Osteoblast (primary cell): Measurements from ENCODE around the gene MCF2L. TPM values are rescaled to one million over a fixed set of nuclear protein-coding genes. Genes with fewer than 3 reads are reported as not detected.

Experiments
- DNase-seq: peaks from one replicate; pipeline ENCODE4 v3.0.0; 2011; ENCODE audit warnings: low spot score, mixed read lengths; ENCODE audit not compliant: insufficient read length; ENCODE audit errors: missing footprints
- H2AFZ ChIP-seq: 2 replicates; pipeline ENCODE4 v1.6.0; 2011; ENCODE audit warnings: mild to moderate bottlenecking, low read length
- H3K27ac ChIP-seq: 2 replicates; pipeline ENCODE4 v1.5.1; 2011; ENCODE audit warnings: mild to moderate bottlenecking, low read depth, low read length, moderate library complexity
- H3K27me3 ChIP-seq: 2 replicates; pipeline ENCODE4 v1.6.0; 2012; ENCODE audit warnings: mild to moderate bottlenecking, control low read depth, inconsistent platforms, low read length, moderate library complexity; ENCODE audit not compliant: insufficient read depth
- H3K36me3 ChIP-seq: 2 replicates; pipeline ENCODE4 v1.5.1; 2011; ENCODE audit warnings: mild to moderate bottlenecking, low read length, control low read depth, moderate library complexity; ENCODE audit not compliant: insufficient read depth
- H3K4me1 ChIP-seq: 2 replicates; pipeline ENCODE4 v1.5.1; 2011; ENCODE audit warnings: mild to moderate bottlenecking, low read length, control low read depth, moderate library complexity; ENCODE audit not compliant: insufficient read depth
- H3K4me2 ChIP-seq: 2 replicates; pipeline ENCODE4 v1.6.0; 2011; ENCODE audit warnings: mild to moderate bottlenecking, low read length; ENCODE audit not compliant: insufficient read depth
- H3K4me3 ChIP-seq: fragments of 200-600 bp; sonication (generic); 3 replicates; pipeline ENCODE4 v1.5.1; 2012; ENCODE audit warnings: mild to moderate bottlenecking, low read length, inconsistent platforms; ENCODE audit not compliant: insufficient read depth
- H3K79me2 ChIP-seq: 2 replicates; pipeline ENCODE4 v1.6.0; 2012; ENCODE audit warnings: mild to moderate bottlenecking, low read length, control low read depth, inconsistent platforms; ENCODE audit not compliant: insufficient read depth
- H3K9me3 ChIP-seq: 2 replicates; pipeline ENCODE4 v1.5.1; 2011; ENCODE audit warnings: low read depth, low read length, control low read depth
- H4K20me1 ChIP-seq: 2 replicates; pipeline ENCODE4 v1.6.0; 2012; ENCODE audit warnings: mild to moderate bottlenecking, low read length, control low read depth; ENCODE audit not compliant: insufficient read depth
- total RNA-seq: library from RNA; depleted of rRNA; stranded (reverse); fragments of >200 nt; gene quantifications from 2 replicates; pipeline ENCODE4 v1.2.3, GENCODE V29; 2012
- TF ChIP-seq, protein P1 (sequence below): IDR thresholded peaks from 2 replicates; pipeline ENCODE4 v1.5.1; 2011; ENCODE audit warnings: mild to moderate bottlenecking, low read depth, low read length, moderate library complexity; ENCODE audit errors: extremely low read depth

MCF2L gene
- total RNA-seq, 1 donor: 6.5 TPM

DNA sequence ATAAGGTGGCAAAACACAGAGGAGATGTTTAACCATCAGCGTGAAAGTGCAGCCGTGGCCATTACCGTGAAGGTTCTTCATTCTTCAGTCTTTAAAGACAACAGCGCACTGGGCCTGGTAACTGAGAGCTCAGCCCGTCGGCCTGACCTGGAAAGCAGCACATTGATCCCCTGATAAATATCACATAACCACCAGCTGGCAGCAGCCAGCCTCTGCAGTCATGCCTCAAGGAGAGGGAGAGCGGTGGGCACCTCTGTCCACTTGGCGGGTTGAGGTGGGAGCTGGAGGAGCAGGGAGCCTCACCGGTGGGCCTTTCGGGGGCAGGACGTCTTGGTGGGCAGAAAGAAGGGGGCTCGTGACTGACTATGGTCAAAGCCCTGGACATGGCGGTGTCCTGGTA is 58.1 kb downstream of the MCF2L start:
- DNase-seq: no peak
- H3K9me3 ChIP-seq: no peaks in the 10 kb centered on the region
- H3K27me3 ChIP-seq: peaks cover 31% of the 10 kb centered on the region
- no peaks in the 10 kb centered on the region for H3K79me2 ChIP-seq
- H2AFZ ChIP-seq: no peak overlapping the region
- no peak overlapping the region for H3K4me3 ChIP-seq
- no peak overlapping the region for H3K4me2 ChIP-seq
- H3K36me3 ChIP-seq: no peaks in the 10 kb centered on the region
- no peak overlapping the region for H3K27ac ChIP-seq
- no peaks in the 10 kb centered on the region for H3K4me1 ChIP-seq
- H4K20me1 ChIP-seq: no peaks in the 10 kb centered on the region
- TF ChIP-seq, protein P1, sequence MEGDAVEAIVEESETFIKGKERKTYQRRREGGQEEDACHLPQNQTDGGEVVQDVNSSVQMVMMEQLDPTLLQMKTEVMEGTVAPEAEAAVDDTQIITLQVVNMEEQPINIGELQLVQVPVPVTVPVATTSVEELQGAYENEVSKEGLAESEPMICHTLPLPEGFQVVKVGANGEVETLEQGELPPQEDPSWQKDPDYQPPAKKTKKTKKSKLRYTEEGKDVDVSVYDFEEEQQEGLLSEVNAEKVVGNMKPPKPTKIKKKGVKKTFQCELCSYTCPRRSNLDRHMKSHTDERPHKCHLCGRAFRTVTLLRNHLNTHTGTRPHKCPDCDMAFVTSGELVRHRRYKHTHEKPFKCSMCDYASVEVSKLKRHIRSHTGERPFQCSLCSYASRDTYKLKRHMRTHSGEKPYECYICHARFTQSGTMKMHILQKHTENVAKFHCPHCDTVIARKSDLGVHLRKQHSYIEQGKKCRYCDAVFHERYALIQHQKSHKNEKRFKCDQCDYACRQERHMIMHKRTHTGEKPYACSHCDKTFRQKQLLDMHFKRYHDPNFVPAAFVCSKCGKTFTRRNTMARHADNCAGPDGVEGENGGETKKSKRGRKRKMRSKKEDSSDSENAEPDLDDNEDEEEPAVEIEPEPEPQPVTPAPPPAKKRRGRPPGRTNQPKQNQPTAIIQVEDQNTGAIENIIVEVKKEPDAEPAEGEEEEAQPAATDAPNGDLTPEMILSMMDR: no peak

DNA sequence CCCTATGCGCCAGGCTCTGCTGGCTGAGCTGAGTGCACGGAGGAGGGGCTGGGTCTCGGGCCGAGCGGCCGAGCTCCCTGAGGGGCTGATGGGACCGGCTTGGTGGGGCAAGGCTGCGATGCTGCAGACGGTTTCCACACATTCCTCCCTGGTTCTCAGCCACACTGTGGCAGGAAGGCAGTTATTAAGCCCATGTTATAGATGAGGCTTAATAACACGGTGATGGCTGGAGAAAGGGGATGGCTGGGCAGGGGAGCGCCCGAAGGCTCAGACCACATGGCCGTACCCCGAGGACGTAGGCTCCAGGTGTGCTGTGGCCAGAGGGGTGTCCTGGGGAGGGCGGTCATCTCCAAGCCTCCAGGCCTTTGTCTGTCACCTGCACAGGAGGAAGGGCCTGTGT is 58.6 kb downstream of the MCF2L start:
- peaks cover 31% of the 10 kb centered on the region for H3K27me3 ChIP-seq
- H3K27ac ChIP-seq: no peak overlapping the region
- no peaks in the 10 kb centered on the region for H3K9me3 ChIP-seq
- no peaks in the 10 kb centered on the region for H3K36me3 ChIP-seq
- no peaks in the 10 kb centered on the region for H3K4me1 ChIP-seq
- H3K4me2 ChIP-seq: no peak overlapping the region
- no peak for DNase-seq
- TF ChIP-seq, protein P1: no peak
- no peak overlapping the region for H2AFZ ChIP-seq
- H3K4me3 ChIP-seq: no peak overlapping the region
- no peaks in the 10 kb centered on the region for H4K20me1 ChIP-seq
- no peaks in the 10 kb centered on the region for H3K79me2 ChIP-seq

DNA sequence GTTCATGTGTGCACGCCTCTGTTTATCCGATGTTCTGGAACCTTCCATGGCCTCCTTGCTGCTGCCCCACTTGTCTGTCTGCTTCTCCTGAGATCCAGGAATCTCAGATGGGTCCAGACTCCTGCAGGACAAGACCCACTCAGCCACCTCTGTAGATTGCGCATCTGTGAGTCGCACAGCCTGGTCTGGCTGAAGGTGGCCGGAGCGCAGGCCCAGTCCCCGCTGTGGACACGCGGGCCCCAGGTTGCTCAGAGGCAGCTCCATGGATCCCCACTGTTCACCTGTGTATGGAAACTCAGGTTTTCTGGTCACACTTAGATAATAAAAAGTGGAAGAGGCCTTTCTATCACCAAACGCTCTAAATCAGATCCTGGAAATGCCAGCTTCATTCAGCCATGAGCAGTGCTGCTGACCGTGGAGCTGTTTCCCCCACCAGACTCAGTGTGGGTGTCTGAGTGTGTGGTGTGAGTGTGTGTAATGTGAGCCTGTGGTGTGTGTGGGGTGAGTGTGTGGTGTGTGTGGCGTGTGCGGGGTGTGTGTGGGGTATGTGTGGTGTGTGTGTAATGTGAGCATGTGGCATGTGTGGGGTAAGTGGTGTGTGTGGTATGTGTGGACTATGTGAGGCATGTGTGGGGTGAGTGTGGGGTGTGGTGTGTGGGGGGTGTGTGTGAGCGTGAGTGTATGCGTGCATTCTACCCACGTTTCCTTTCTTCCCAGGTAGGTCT is 59.5 kb downstream of the MCF2L start:
- peaks cover 30% of the 10 kb centered on the region for H3K27me3 ChIP-seq
- no peaks in the 10 kb centered on the region for H3K79me2 ChIP-seq
- H3K27ac ChIP-seq: no peak overlapping the region
- H4K20me1 ChIP-seq: no peaks in the 10 kb centered on the region
- TF ChIP-seq, protein P1: no peak
- H3K4me1 ChIP-seq: no peaks in the 10 kb centered on the region
- H2AFZ ChIP-seq: no peak overlapping the region
- H3K9me3 ChIP-seq: no peaks in the 10 kb centered on the region
- no peaks in the 10 kb centered on the region for H3K36me3 ChIP-seq
- DNase-seq: no peak
- no peak overlapping the region for H3K4me3 ChIP-seq
- no peak overlapping the region for H3K4me2 ChIP-seq

DNA sequence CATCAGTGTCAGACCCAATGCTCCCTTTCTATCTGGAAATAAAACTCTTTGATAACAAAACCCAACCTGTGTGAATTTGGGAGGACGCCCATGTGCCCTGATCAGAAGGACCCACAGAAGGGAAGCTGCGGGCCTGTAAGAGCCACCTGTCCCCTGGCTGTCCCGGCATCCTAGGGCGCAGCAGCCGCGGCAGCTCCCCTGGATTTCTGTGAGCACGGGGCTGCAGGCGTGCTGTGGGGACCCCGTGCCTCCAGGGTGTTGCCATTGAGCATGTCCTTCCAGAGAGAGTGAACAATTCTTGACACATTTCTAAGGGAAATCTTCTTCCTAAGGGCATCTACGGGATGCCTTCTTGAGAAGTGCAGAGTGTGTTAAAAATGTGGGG is 60.0 kb downstream of the MCF2L start:
- H2AFZ ChIP-seq: no peak overlapping the region
- TF ChIP-seq, protein P1: no peak
- no peak overlapping the region for H3K27ac ChIP-seq
- H3K4me1 ChIP-seq: no peaks in the 10 kb centered on the region
- no peaks in the 10 kb centered on the region for H3K36me3 ChIP-seq
- H3K4me3 ChIP-seq: no peak overlapping the region
- H3K79me2 ChIP-seq: no peaks in the 10 kb centered on the region
- no peaks in the 10 kb centered on the region for H4K20me1 ChIP-seq
- peaks cover 24% of the 10 kb centered on the region for H3K27me3 ChIP-seq
- DNase-seq: no peak
- H3K4me2 ChIP-seq: no peak overlapping the region
- no peaks in the 10 kb centered on the region for H3K9me3 ChIP-seq
